Measurements from ENCODE around the gene SLC22A4. TPM values are rescaled to one million over a fixed set of nuclear protein-coding genes. Genes with fewer than 3 reads are reported as not detected.

Gene SLC22A4
- total and polyA plus RNA-seq, 2 donors: 0.66 to 3.0 TPM

DNA sequence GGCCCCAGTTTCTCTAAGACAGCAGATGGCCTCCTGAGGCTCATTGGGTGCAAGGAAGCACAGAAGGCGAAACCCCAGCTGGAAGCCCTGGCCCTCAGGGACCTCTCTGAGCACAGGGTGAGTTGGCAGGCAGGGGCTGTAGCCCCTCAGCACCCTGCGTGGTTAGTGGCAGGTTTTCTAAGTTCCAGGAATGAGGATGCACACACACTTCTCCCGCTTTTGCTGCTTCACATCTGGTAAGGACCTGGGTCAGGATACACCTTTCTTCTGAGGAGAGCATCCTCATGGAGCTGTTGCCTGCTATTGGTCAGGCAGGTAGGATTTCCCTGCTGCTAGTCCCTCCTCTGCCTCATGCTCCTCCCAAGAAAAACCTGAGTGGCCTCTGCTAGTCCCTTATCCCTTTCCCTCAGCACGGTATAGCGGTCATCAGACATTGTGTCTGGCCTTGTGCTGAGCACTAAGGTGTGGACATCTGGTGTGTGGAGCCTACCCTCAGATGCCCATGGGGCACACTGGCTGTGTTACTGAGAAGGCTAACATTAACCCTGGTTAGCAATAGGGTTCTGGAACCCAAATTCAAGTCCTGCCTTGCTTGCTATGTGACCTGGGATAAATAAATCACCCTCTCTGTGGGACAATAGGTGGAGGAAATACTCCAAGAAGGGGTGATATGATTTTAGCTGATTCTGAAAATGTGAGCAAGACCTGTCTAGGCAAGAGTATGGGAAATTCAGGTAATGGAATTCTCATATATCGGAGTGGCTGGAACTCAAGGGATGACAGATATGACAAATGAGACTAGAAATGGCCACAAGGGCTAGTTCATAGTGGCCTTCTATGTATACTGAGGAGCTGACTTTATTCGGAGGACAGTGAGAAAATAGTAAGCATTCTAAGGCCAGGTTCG, 1.6 kb downstream of the SLC22A4 start:
- Histone ChIP-seq H3K27me3 (ENCODE audit: control insufficient read depth in 2 of 2, insufficient read depth in 1 of 2, low read length in 1 of 2) (peaks cover 3 to 68% of the 10 kb centered on the region in 2 donors), H3K9me3 (ENCODE audit: control insufficient read depth in 2 of 2, insufficient read depth in 1 of 2, low read length in 1 of 2) (no peaks in the 10 kb centered on the region), H3K36me3 (ENCODE audit: control insufficient read depth in 2 of 2, insufficient read depth in 2 of 2, low read length in 1 of 2) (no peaks in the 10 kb centered on the region), H3K4me1 (ENCODE audit: control insufficient read depth in 2 of 2, insufficient read depth in 2 of 2, low read length in 2 of 2) (peaks cover 3 to 25% of the 10 kb centered on the region in 2 donors), H3K27ac (ENCODE audit: low read depth in 1 of 2, low read length in 1 of 2) (no peak overlapping the region), H3K4me3 (ENCODE audit: low read length in 2 of 2) (no peak overlapping the region)
- DNase-seq (ENCODE audit: low read depth in 6 of 9, low spot score in 9 of 9): no peak
- 93% methylated on average over 8 of the region's 8 CpGs for WGBS

DNA sequence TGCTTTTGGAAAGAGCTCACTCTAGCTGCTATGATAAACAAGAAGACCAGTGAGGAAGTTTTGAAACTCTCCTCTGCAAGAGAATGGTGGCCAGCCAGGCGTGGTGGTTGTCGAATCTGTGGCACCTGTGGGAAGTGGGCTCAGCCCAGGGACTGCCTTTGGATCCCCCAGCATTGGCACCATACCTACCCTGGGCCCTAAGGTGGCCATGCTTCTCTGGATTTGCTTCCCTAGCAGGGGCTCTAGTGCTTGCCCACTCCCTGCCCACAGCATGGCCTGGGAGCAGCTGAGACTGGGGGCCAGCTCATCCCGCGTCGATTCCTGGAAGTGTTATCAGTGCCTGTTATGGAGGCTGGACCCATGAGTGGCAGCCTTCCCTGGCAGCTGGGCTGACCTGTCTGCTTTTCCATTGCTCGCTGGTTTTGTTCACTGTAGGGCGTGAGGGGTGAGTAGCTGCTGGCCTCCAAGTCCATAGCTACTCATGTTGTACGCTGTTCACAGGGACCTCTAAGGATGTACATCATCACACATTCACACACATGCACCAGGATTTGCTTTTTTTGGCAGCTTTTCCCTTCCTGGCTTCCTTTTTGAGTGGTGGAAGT, 2.3 kb downstream of the SLC22A4 start:
- no peak overlapping the region for H3K27ac ChIP-seq (ENCODE audit: low read depth in 1 of 2, low read length in 1 of 2)
- 96% methylated on average over 8 of the region's 8 CpGs for WGBS
- no peak for DNase-seq (ENCODE audit: low read depth in 6 of 9, low spot score in 9 of 9)
- no peak overlapping the region for H3K4me3 ChIP-seq (ENCODE audit: low read length in 2 of 2)
- H3K27me3 ChIP-seq (ENCODE audit: control insufficient read depth in 2 of 2, insufficient read depth in 1 of 2, low read length in 1 of 2): peaks cover 3 to 64% of the 10 kb centered on the region in 2 donors
- H3K9me3 ChIP-seq (ENCODE audit: control insufficient read depth in 2 of 2, insufficient read depth in 1 of 2, low read length in 1 of 2): no peaks in the 10 kb centered on the region
- H3K4me1 ChIP-seq (ENCODE audit: control insufficient read depth in 2 of 2, insufficient read depth in 2 of 2, low read length in 2 of 2): peaks cover 3 to 26% of the 10 kb centered on the region in 2 donors
- H3K36me3 ChIP-seq (ENCODE audit: control insufficient read depth in 2 of 2, insufficient read depth in 2 of 2, low read length in 1 of 2): no peaks in the 10 kb centered on the region

DNA sequence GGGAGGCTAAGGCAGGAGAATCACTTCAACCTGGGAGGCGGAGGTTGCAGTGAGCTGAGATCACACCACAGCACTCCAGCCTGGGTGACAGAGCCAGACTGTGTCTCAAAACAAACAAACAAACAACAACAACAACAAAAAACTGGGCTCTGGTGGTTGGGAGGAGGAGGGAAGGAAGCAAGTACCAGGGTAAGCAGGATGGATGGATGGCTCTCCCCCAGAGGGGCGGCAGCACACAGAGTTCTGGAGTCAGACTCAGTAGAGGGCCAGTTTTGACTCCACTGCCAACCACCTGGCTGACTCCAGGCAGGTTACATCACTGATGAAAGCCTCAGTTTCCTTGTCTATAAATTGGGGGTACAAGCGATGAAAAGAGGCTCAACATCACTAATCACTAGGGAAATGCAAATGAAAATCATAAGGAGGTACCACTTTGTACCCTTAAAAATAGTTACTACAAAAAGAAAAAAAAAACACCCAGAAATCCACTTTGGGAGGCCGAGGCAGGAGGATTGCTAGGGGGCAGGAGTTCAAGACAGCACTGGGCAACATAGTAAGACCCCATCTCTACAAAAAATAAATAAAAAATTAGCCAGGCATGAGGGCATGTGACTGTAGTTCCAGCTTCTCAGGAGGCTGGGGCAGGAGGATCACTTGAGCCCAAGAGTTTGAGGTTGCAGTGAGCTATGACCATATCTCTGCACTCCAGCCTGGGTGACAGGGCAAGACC, 3.2 kb downstream of the SLC22A4 start:
- no peaks in the 10 kb centered on the region for H3K36me3 ChIP-seq (ENCODE audit: control insufficient read depth in 2 of 2, insufficient read depth in 2 of 2, low read length in 1 of 2)
- peaks cover 3 to 29% of the 10 kb centered on the region in 2 donors for H3K4me1 ChIP-seq (ENCODE audit: control insufficient read depth in 2 of 2, insufficient read depth in 2 of 2, low read length in 2 of 2)
- H3K27ac ChIP-seq (ENCODE audit: low read depth in 1 of 2, low read length in 1 of 2): no peak overlapping the region
- H3K27me3 ChIP-seq (ENCODE audit: control insufficient read depth in 2 of 2, insufficient read depth in 1 of 2, low read length in 1 of 2): peaks cover 3 to 56% of the 10 kb centered on the region in 2 donors
- no peaks in the 10 kb centered on the region for H3K9me3 ChIP-seq (ENCODE audit: control insufficient read depth in 2 of 2, insufficient read depth in 1 of 2, low read length in 1 of 2)
- no peak for DNase-seq (ENCODE audit: low read depth in 6 of 9, low spot score in 9 of 9)
- H3K4me3 ChIP-seq (ENCODE audit: low read length in 2 of 2): no peak overlapping the region
- 99% methylated on average over 4 of the region's 4 CpGs for WGBS

DNA sequence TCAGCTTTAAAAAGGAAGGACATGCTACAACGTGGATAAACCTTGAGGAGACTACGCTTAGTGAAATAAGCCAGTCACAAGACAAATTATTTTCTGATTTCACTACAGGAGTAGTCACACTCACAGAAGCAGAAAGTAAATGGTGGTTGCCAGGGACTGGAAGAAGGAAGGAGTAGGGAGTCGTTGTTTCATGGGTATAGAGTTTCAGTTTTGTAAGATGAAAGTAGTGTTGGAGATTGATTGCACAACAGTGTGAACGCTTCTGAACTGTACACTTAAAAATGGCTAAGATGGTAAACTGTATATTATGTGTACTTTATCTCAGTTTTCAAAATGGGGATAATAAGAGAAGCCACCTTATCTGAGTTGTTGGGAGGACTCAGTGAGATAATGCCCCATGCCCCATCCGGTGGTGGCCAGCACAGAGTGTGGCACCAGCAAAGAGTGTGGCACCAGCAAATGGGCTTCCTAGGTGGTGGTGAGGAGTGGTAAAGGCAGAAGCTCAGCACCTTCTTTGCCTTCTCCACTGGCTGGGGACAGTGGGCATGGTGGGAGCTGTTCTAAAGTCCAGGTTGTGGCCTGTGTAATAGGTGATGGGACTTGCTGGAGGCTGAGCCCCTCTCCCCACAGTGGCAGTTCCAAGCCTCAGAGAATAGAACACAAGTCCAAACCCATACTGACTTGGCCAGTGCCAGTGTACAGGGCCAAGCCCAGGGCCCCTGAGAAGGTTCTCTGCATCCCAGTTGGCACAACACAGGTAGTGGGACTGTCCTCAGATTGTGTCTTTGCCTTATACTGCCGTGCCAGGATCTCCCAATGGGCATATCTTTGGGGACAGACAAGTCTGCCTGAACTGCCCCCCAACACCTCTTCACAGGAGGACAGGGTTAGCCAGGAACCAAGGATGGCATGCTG, 4.4 kb downstream of the SLC22A4 start:
- H3K9me3 ChIP-seq (ENCODE audit: control insufficient read depth in 2 of 2, insufficient read depth in 1 of 2, low read length in 1 of 2): no peaks in the 10 kb centered on the region
- peaks cover 3 to 44% of the 10 kb centered on the region in 2 donors for H3K27me3 ChIP-seq (ENCODE audit: control insufficient read depth in 2 of 2, insufficient read depth in 1 of 2, low read length in 1 of 2)
- no peak overlapping the region for H3K27ac ChIP-seq (ENCODE audit: low read depth in 1 of 2, low read length in 1 of 2)
- no peaks in the 10 kb centered on the region for H3K36me3 ChIP-seq (ENCODE audit: control insufficient read depth in 2 of 2, insufficient read depth in 2 of 2, low read length in 1 of 2)
- H3K4me3 ChIP-seq (ENCODE audit: low read length in 2 of 2): no peak overlapping the region
- no peak for DNase-seq (ENCODE audit: low read depth in 6 of 9, low spot score in 9 of 9)
- H3K4me1 ChIP-seq (ENCODE audit: control insufficient read depth in 2 of 2, insufficient read depth in 2 of 2, low read length in 2 of 2): peaks cover 0 to 22% of the 10 kb centered on the region in 2 donors
- 90% methylated on average over 6 of the region's 6 CpGs for WGBS

DNA sequence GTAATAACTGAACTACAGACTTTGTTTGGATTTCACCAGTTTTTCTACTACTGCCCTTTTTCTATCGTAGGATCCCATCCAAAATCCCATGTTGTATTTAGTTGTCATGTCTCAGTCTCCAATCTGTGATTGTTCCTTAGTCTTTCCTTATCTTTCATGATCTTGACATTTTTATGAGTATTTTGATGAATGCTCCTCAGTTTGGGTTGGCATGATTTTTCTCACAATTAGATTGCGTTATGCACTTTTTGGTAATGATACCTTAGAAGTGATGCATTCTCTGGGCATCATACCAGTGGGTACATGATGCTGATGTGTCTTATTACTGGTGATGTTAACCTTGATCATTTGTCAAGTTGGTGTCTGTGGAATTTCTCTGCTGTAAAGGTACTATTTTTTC, 5.7 kb downstream of the SLC22A4 start:
- whole genome bisulfite sequencing: 98% methylated on average over 2 of the region's 2 CpGs
- H3K9me3 ChIP-seq (ENCODE audit: control insufficient read depth in 2 of 2, insufficient read depth in 1 of 2, low read length in 1 of 2): no peaks in the 10 kb centered on the region
- no peak for DNase-seq (ENCODE audit: low read depth in 6 of 9, low spot score in 9 of 9)
- no peak overlapping the region for H3K27ac ChIP-seq (ENCODE audit: low read depth in 1 of 2, low read length in 1 of 2)
- peaks cover 3 to 31% of the 10 kb centered on the region in 2 donors for H3K27me3 ChIP-seq (ENCODE audit: control insufficient read depth in 2 of 2, insufficient read depth in 1 of 2, low read length in 1 of 2)
- H3K4me1 ChIP-seq (ENCODE audit: control insufficient read depth in 2 of 2, insufficient read depth in 2 of 2, low read length in 2 of 2): peaks cover 0 to 10% of the 10 kb centered on the region in 2 donors
- no peaks in the 10 kb centered on the region for H3K36me3 ChIP-seq (ENCODE audit: control insufficient read depth in 2 of 2, insufficient read depth in 2 of 2, low read length in 1 of 2)
- H3K4me3 ChIP-seq (ENCODE audit: low read length in 2 of 2): no peak overlapping the region

DNA sequence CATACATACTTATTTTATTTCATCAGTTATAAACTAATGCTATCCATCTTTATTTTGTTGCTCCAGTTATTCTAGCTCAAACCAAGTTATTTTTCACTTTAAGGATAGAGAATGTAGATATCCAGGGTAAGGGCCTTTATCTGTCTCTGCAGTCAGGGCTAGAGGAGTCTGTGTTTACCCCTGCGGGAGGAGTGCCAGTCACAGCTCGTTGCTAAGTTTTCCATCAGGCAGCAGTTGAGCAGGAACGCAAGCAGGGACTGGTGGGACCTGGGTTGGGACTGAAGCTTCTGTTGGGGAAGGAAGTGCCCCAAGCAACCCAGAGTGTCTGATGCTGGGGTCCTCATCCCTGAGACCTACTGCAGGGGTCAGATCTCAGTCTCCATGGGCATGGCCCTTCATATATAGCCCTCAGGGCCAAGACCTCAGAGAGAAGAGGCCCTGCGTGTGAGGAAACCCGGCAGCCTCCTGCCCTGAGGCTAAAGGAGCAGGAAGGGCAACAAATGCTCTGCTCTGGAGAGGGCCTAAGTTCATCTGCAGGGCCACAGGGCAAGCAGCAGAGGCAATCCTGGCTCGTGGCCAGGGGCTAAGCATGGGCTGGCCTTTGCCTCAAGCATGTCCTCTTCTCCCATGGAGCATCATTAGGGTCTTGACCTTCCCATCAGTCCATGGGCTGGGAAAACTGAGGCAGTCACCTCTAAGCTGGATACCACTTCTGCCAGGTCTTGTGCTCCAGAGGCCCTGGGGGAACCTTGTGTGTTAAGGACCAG, 6.6 kb downstream of the SLC22A4 start:
- Histone ChIP-seq H3K4me3 (ENCODE audit: low read length in 2 of 2) (no peak overlapping the region), H3K36me3 (ENCODE audit: control insufficient read depth in 2 of 2, insufficient read depth in 2 of 2, low read length in 1 of 2) (no peaks in the 10 kb centered on the region), H3K27ac (ENCODE audit: low read depth in 1 of 2, low read length in 1 of 2) (no peak overlapping the region), H3K4me1 (ENCODE audit: control insufficient read depth in 2 of 2, insufficient read depth in 2 of 2, low read length in 2 of 2) (peaks cover 0 to 4% of the 10 kb centered on the region in 2 donors), H3K9me3 (ENCODE audit: control insufficient read depth in 2 of 2, insufficient read depth in 1 of 2, low read length in 1 of 2) (no peaks in the 10 kb centered on the region), H3K27me3 (ENCODE audit: control insufficient read depth in 2 of 2, insufficient read depth in 1 of 2, low read length in 1 of 2) (peaks cover 1 to 22% of the 10 kb centered on the region in 2 donors)
- no peak for DNase-seq (ENCODE audit: low read depth in 6 of 9, low spot score in 9 of 9)
- WGBS: 93% methylated on average over 6 of the region's 6 CpGs

DNA sequence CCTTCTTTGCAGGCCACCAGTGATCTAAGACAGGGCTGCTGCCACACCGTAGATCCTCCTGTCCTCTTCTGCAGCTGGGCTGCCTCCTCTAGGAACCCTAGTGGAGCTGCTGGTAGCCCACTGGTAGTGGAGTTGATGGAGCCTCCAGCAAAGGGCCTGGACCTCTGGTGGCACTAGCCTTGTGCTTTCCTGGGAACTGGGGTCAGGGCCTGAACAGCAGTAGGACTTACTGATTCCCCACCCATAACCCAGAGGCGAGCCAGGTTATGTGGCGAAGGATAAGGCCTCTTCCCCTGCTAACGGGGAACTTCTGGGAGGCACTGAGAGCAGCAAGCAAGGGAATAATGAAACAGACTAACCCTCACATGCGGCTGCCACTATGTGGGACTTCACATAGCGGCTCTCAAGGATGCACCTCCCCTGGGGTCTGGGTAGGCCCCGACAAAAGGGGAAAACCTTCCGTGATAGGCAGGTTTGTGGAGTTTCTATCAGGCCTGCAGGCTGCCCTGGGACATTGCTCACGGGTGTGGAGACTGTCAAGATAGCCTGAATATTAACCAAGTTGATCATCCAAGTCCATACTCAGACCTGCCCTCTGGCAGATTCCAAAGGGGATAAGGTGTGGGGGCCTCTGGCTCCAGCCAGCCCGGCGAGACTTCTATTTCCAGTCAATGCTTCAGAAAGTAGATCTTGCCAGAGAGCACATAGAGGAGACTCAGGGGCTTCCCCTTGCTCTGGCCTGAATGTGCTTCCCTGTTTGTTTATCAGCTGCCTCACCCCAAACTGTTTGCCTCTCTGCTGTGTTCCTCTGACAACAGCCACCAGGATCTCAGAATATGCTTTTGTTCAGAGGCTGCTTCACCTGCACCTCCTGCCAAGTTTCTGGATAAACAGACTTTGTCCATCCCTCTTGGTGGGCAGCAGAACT, 7.4 kb downstream of the SLC22A4 start:
- Histone ChIP-seq H3K4me1 (ENCODE audit: control insufficient read depth in 2 of 2, insufficient read depth in 2 of 2, low read length in 2 of 2) (peaks cover 0 to 4% of the 10 kb centered on the region in 2 donors), H3K27me3 (ENCODE audit: control insufficient read depth in 2 of 2, insufficient read depth in 1 of 2, low read length in 1 of 2) (peaks cover 0 to 14% of the 10 kb centered on the region in 2 donors), H3K4me3 (ENCODE audit: low read length in 2 of 2) (no peak overlapping the region), H3K27ac (ENCODE audit: low read depth in 1 of 2, low read length in 1 of 2) (no peak overlapping the region), H3K36me3 (ENCODE audit: control insufficient read depth in 2 of 2, insufficient read depth in 2 of 2, low read length in 1 of 2) (no peaks in the 10 kb centered on the region), H3K9me3 (ENCODE audit: control insufficient read depth in 2 of 2, insufficient read depth in 1 of 2, low read length in 1 of 2) (no peaks in the 10 kb centered on the region)
- DNase-seq (ENCODE audit: low read depth in 6 of 9, low spot score in 9 of 9): no peak
- WGBS: 81% methylated on average over 11 of the region's 11 CpGs

Data from thymus (tissue), 11 donors.